Activated CD4-positive, alpha-beta T cell treated with anti-CD3 and anti-CD28 coated beads, Interleukin-2, amount 50 U/mL, for 16 hours (primary cell): ENCODE data around the gene PPP1R12B.
"Not testable (repeated sequence)": the region's sequence is repeated elsewhere in the genome, so short reads cannot be mapped to it uniquely, and the experiment has no call there.

Experiments
- DNase-seq: peaks from one replicate; pipeline ENCODE4 v3.0.0-alpha.2; 2020

Gene PPP1R12B

DNA sequence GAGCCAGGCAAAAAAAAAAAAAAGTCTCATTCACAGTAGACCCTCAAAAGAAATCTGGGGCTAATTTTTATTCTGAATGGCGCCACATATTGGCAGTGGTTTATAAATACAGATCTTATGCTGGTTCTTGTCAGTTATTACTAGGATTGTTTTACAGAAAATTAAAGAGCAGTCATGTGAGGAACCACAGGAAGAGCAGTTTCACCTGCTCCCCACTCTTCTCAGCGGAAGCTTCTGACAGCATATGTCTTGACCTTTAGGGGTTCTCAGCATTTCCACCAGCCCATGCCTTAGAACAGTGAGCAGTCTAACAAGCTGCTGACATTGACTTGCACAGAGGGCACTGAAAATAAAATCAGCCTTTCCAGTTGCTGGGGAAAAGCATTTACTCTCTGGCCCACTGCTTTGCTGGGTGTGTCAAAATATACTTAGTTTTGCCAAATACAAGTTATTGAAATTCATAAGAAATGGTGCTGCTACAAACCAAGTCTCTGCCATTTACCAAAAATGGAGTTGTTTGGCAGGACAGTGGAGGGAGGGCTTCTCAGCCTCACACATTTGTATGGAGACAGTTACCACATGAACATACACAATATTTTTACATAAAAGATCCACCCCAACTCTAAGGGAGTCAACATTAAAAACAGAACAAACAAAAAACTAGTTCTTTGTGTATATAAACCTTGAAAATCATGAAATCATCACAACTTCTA is 217.5 kb downstream of the PPP1R12B start:
- DNase-seq: peak; percentile 20

DNA sequence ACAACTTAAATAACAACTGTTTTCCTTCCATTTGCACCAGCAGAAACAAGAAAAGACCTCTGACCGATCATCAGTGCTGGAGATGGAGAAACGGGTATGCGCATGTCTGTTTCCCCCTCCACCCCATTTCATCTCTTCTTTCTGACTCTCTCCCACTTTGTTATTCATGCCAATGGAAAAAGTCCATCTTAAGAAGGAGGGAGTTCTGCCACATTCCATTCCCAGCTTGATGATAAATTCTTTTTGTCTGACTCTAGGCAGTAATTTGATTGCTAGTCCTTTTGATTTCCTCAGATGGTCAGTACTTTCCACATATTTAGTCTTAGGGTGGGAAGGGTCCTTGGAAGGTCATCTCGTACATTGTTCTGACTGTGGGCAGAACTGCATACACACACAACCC is 219.2 kb downstream of the PPP1R12B start:
- no peak for DNase-seq

DNA sequence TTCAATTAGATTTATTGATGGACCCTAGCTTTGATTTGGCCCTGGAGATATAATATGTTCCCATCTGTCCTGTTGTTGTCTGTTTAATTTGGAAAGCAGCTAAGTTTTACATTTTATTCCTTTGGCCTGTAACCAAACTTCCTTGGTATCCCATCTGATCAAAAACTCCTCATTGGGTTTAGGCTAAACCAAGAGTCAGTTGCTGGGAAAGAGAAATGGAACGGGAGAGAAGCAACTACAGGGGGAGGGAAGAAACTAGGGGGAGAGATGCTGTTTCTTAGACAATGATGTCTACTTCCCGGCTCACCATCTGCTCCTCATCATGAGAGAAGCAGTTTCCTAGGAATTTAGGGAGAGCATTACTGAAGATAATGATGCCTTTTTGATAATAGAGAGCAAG is 219.9 kb downstream of the PPP1R12B start:
- DNase-seq: no peak

DNA sequence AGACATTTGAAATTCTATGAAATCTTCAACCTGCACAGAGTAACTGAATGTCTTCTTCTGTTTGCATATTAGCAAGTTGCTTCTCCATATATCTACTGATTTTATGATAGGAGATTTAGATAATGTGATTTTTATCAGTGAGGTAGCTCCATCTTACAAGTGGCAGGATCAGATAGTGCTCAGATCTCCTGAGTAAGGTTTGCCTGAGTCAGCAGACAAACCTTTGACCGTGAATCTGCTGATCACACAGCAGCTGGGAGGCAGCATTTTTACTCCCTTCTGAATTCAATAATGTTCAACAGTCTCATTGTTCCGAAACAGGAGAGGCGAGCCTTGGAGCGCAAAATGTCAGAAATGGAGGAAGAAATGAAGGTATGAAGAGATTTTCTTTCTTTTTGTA is 220.3 kb downstream of the PPP1R12B start:
- no peak for DNase-seq

DNA sequence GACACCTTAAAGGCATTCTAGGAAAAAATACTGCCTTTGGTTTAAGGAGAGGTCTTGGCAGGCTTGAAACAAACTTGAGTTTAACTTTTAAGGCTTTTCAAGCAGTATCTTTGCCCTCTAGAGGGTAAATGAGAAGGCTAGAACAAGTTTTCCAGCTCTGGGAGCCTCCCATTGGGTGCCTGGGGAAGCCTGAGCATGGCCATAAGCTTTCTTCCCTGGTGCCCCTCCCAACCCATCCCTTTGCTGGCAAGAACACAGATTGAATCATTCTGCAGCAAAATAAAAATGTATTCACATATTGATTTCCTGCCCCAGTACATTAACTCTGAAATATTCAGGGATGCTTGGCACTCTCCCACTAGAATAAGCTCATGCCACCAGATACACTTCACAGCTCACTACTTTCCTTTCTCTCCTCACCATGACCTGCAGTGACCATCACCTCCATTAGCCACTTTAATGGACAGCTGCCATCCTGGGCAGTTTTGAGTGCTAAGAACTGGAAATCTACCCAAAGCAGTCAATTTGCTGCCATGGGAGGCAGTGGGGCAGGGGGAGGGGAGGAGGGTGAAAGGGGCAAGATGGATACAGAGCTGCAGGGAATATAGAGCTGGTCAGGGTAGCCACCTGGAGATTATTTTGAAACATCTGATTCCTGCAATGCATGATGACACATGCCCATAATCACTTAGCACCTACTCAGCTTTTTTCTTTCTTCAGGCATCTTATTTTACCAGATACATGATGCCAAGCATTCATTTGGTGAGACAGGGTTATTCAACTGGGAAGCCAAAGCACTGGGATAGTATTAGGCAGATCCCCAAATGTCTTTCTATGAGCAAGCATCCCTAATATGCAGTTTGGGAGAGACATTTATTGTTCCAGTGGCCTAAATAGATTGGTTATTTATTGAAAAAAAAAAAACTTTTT is 221.2 kb downstream of the PPP1R12B start:
- no peak for DNase-seq

DNA sequence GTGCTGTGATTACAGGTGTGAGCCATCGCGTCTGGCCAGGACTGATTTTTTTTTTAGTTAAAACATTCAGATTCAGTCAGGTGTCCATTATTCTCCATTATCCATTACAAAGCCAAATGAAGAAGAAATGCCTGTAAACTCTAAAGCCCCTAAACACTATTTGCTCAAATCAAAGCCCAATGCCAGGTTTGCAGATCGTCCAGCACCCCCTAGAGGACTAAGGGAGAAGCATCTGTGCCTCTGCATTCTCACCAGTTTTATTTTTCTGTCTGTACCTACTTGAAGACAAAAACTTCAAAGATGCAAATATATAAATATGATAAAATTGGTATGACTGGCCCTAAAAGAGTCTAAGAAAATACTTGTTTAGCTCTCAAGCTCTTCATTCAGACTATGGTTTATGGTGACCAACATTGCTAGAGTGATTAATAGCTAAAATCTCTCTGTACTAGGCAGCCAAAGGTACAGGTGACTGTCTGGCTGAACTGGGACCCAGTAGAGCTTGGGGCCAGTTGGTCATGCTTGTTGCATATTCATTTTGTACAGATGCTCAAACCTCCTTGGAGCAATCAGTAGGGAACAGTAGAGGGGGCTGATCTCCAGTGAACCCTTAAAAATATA is 223.3 kb downstream of the PPP1R12B start:
- DNase-seq: peak; percentile 50

DNA sequence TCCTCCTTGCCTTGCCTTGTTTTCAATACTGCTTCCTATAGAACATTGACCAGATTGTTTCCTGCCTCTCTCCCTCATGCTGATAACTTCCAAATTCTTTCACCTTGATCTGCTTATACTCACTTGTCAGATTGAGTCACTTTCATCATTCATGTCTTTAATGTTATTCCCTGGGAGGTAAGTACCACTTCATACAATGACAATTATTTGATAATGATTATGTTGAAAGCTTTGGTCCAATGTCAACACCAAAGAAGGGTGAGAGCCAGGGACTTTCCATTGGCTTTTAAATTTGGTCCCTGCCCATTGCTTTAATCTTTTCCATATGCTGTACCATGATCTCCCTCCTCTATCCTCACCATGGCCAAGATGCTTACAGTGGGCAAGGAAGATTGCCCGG is 224.4 kb downstream of the PPP1R12B start:
- DNase-seq: no peak

DNA sequence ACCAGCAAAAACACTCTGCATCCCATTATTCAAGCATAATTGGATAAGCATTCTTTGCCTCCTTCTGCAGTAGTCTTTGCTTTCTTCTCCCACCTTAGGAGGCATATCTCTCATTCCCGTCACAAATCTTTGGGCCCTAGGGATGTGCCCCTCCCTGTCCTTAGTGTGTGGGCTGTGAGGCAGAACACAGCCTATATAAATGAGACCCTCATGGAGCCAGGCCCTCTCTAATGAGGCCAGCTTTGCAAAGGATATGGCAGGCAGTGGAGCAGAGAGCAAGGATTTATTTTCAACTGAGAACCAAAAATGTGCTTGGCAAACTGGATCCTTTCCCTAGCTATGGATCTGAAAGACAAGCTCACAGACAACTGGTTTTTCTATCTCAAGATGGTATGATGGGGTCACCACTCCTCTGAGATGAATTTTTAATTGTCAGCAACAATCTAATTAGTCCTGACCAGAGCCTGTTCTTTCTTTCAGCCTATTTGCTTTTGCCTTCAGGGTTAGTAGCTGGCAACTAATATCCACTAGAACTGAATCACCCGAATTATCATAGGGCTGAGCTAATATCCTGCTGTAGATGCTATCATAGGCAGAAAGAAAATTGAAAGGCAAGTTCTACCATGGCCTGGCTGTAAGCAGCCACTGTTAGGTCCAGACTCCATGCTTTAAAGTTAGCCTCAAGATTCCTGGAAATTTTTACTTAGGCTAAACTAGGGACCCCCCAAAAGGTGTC is 227.6 kb downstream of the PPP1R12B start:
- no peak for DNase-seq

DNA sequence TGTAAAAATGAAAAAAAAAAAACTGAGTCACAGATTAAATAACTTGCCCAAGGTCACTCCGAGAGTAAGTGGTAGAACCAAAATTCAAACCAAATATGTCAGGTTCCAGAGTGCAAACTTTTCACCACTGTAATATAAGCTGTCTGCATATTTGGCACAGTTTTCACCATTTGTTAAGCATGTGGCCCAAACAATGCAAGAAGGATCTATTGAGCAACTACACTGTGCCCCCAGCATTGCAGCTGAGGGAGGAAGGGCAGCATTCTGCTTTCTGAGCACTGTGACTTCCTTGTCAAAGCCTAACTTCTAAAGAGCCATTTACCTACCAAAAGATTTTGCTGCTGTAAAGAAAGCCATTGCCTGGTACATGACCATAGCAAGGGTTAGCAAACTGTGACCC is 228.3 kb downstream of the PPP1R12B start:
- DNase-seq: no peak

DNA sequence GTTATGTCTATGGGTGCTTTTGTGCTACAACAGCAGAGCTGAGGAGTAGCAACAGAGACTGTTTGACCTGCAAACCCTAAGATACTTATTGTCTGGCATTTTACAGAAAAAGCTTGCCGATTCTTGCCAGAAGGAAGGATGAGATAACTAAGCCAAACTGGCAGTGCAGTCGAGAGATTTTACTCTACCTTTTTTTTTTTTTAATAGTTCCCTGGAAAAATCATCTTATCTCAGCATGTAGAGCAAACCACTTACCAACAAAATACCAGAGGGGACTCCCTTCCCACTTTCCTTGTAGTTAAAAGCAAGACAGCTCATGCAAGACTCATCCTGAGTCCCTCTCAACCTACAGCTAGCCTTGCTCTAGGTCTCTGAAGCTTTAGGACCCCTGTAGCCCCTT is 228.9 kb downstream of the PPP1R12B start:
- DNase-seq: no peak

DNA sequence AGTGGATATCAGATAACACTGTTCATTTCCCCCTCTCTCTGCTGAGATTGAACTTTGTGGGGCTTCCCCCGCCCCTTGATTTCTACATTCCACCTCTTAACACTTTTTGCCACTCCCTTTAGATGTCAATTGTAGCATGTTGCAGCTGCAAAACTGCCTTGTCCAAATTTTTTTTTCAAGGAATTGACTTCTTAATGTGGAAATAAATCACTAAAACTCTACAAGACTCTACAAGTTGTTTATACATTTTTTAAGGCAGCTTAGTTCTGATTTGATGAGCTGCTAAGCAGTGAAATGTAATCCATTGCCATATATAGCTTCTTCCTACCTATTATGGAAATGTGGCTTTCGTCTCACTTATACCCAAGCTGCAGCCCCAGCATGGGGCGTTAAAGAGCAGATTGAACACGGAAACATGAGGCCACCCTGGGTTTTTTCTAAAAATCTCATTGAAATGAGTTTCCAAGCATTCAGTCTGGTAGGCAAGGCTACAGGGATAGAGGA is 229.6 kb downstream of the PPP1R12B start:
- no peak for DNase-seq

DNA sequence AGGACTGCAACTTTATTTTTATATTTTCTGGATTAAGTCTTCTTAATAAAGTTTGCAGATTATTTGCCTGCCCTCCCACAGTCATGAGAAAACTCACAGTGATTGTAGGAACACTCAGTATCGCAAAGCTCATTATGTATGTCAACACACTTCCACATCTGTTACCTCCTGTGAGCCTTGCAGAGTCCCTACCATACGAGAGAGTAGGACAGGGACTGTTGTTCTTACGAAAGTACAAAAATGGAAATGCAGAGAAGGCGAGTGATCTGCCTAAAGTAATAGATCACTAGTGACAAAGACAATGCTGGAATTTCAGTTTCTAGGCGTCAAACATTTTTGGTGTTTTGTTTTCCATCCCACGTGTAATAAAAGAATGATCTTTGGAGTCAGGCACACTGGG is 230.1 kb downstream of the PPP1R12B start:
- DNase-seq: no peak

DNA sequence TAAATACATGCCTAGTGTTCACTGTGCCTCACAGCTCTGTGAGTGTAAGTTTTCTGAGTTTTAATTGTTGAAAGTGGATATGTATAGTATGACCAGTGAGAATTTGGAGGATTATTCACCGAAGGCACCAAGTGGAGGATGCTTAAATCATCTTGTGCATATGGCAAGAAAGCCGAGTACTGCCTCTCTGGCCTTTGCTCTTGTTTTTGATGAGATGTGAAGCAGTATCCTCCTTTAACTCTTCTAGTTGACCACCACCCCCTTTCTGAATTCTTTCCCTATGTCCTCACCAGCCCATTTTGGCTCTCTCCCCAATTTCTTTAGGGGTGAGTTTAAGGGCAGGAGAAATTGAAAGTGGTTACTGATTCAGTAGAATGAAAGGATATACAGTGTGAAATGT is 231.3 kb downstream of the PPP1R12B start:
- no peak for DNase-seq

DNA sequence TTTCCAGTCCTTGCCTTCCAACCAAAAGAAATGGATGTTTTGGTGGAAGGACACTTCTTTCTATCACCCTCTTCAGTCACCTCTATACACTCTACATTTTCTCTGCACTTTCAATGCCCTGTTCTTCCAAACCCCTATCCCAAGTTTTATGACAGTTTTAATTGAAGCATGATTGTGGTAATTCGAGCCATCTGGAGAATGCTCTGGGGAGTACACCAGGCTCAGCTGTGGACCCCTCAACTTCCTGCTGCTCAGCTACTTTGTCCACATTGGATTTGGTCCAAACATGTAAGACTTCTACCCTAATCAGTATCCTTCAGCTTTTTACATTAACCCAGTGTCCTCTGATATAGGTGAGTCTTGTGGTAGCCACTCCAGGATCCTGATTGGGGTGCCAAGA is 232.1 kb downstream of the PPP1R12B start:
- DNase-seq: no peak

DNA sequence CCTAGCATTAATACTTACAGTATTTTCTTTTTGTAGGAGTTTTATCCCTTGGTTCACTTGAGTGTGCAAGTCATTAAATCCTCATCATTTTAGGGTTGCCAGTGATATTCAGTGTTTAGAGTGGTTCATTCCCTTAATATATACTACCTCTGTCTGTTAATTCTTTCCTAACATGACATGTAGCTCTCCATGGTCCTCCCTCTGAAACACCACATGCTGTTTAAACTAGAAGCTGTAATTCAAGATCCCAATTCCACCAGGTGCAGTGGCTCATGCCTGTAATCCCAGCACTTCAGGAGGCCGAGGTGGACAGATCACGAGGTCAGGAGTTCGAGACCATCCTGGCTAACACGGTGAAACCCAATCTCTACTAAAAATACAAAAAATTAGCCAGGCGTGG is 233.9 kb downstream of the PPP1R12B start:
- DNase-seq: not testable (repeated sequence)

DNA sequence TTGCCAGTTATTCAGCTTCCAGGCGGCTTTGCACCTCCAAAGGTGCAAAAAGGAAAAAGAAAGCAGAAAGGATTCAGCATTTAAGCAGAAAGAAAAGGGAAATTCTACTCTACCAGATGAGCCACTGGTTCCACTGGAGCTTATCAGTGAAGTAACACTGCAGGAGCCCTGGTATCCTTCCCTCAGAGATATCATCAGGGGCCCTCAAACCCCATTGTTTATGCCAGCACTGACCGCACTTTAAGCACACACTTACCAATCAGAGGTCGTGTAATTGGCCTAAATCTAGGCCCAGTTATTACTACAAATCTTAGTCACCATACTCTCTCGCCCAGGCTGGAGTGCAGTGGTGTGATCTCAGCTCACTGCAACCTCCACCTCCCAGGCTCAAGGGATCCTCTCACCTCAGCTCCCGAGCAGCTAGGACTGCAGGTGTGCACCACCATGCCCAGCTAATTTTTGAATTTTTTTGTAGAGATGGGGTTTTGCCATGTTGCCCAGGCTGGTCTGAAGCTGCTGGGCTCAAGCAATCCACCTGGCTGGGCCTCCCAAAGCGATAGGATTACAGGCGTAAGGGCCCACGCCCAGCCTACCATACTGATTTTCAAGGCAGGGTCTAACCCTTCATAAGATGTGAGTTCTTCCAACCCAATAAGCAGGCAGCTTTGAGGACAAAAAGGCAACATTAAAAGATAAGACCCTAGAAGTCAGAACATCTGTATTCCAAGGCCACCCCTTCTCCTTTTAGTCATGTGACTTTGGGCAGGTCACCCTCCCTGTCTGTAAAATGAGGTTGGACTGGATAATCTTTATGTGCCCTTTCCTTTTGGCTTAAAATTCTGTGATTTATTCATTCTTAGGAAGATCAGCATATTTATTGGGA is 236.4 kb downstream of the PPP1R12B start:
- DNase-seq: no peak

DNA sequence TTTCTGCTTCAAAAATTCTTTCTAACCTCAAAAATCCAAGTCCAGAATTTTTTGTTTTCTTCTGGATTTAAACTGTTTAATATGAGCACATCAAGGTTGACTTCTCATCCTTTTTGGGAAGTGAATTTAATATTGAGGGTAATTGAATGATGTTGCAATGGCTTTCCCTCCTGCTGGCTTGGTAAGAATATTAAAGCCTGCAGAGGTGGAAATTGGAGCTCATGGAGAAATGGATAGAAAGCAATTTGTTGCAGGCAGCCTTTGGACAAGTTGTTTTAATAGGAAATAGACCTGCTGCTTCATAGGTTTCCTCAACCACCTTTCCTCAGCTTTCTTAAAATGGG is 237.1 kb downstream of the PPP1R12B start:
- DNase-seq: no peak

DNA sequence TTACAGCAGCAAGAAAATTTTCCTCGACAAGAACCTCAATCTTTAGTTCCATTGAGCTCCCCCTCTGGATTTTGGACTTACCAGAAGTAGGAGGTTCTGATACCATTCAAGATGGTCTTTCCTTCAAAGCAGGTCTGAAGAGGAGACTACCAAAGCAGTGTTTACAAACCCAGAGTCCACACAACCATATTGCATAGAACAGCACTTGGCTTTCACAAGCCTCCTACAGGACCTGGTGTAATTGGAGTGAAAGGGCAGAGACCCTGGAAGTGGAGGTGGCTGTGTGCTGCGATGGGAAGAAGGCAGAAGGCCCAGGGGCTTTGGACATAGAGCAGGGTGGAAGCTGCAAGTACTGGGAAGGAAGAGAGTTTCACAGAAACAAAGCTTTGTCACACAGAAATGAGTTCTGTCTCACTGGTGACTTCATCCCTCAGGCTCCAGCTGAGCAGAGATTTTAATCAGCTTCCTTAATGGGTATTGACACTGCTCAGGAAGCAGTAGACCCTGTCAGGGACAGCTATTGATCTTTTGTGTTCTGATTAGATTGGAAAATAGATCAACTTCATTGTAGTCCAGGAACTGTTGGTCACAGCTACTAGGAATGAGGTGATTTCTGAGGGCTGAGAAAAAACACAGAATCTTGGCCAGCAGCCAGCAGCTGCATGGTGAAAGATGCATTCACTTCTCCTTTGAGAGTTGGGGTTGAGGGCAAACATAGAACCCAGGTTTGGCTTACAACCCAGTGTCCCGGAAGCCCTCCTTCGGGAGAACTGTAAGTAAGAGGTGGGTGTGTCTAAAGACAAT is 237.7 kb downstream of the PPP1R12B start:
- DNase-seq: no peak

DNA sequence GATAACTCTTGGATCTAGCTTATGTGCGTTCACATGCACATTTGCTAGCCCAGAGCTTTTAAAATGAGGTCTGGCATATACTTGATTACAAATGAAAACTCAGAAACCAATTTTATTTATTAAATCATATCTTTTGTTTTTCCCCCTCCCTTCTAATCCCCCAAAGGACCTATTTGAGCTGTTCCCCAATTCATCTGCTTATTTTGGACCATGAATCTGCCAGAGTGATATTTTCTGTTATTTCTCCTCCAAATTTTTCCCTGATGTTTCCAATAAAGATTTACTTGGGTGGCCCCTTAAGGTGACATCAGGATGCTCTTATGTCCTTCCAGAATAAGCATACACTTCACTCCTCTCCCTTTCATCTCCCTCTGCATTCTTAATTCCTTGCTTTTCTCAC is 238.4 kb downstream of the PPP1R12B start:
- no peak for DNase-seq

DNA sequence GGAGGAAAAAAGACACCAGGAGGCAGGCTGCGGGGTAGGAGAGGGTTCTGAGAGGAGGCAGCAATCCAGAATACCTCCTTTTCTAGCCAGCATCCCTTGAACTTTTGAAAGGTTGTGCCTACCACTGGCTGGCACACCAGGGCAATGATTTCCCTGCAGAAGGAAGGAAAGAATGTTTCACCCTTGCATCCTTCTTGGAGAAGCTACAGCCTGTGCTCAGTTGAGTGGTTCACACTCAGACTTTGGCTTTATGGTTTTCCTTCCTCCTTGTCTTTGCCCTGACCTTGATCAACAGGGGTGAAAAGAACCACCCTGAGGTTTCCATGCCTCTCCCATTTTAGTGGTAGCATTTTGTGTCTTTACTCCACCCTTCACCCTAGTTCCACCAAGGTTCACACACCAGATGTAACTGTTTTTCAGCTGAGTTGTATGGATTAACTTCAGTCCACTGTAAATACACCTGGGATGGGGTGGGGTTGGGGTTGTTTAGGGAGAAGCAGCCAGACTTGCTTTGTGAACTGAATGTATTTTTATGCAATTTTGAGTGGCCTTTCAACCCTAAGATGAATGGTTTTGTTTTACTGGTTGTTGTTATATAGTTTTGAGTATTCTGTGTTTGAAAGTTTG is 239.5 kb downstream of the PPP1R12B start:
- DNase-seq: no peak
